Lung (tissue), 12 donors: ENCODE measurements around the gene COL17A1. TPM values are rescaled to one million over a fixed set of nuclear protein-coding genes. Genes with fewer than 3 reads are reported as not detected.

ENCODE experiments used
- ATAC-seq: fragments of 200-7000 bp; cut with Tn5 transposase; one replicate; pipeline ENCODE4 v1.9.1; 2020; ENCODE audit warnings: moderate number of reproducible peaks; ENCODE audit not compliant: insufficient read depth, low FRiP score
- DNase-seq, 3 donors: peaks; one replicate each; pipeline ENCODE4 v3.0.0-alpha.2; 2013 to 2017
- H3K27ac ChIP-seq, 2 donors: one replicate each; pipeline ENCODE4 v1.5.1; 2013; ENCODE audit warnings: mild to moderate bottlenecking in 2 of 2, moderate library complexity in 2 of 2, control low read depth in 1 of 2, inconsistent platforms in 1 of 2, low read depth in 1 of 2, low read length in 1 of 2
- H3K27me3 ChIP-seq, 3 donors: one replicate each; pipeline ENCODE4 v1.5.1; 2013; ENCODE audit warnings: low read length in 2 of 3; ENCODE audit not compliant: control insufficient read depth in 3 of 3, insufficient read depth in 3 of 3
- H3K36me3 ChIP-seq, 4 donors: one replicate each; pipeline ENCODE4 v1.5.1; 2013; ENCODE audit warnings: low read length in 4 of 4, mild to moderate bottlenecking in 1 of 4, moderate library complexity in 1 of 4; ENCODE audit not compliant: control insufficient read depth in 4 of 4, insufficient read depth in 4 of 4
- H3K4me1 ChIP-seq, 5 donors: one replicate each; pipeline ENCODE4 v1.5.1; 2013; ENCODE audit warnings: low read length in 5 of 5, mild to moderate bottlenecking in 2 of 5, moderate library complexity in 1 of 5; ENCODE audit not compliant: control insufficient read depth in 5 of 5, insufficient read depth in 5 of 5
- H3K4me3 ChIP-seq: one replicate; pipeline ENCODE4 v1.5.1; 2013; ENCODE audit warnings: mild to moderate bottlenecking, control low read depth, moderate library complexity
- H3K9ac ChIP-seq, 2 donors: one replicate each; pipeline ENCODE4 v1.5.1; 2013; ENCODE audit warnings: low read length in 2 of 2, control low read depth in 1 of 2; ENCODE audit not compliant: insufficient read depth in 1 of 2
- H3K9me3 ChIP-seq, 4 donors: one replicate each; pipeline ENCODE4 v1.5.1; 2013; ENCODE audit warnings: low read length in 3 of 4, mild to moderate bottlenecking in 1 of 4, moderate library complexity in 1 of 4; ENCODE audit not compliant: control insufficient read depth in 4 of 4, insufficient read depth in 3 of 4
- CTCF ChIP-seq: IDR thresholded peaks from 2 replicates; pipeline ENCODE4 v1.5.1; 2012; ENCODE audit warnings: mild to moderate bottlenecking; ENCODE audit errors: control extremely low read depth, extremely low read depth
- WGBS, 2 donors: extraction: QIAGEN DNeasy Blood & Tissue Kit; methylation state at CpG; one replicate each; pipeline ENCODE4 v1.1.7; 2013; 5-methylcytosine and 5-hydroxymethylcytosine counted together
- polyA plus RNA-seq, 2 donors: library from polyadenylated mRNA; stranded (reverse); fragments of 200-250 nt; gene quantifications; one replicate each; pipeline ENCODE4 v1.2.1, GENCODE V29; 2013
- total RNA-seq, 2 donors: library from RNA; depleted of rRNA in 1 of 2; stranded (reverse); fragments of >200 nt in 1 of 2; gene quantifications; one replicate each; pipeline ENCODE4 v1.2.1, GENCODE V29; 2014 to 2021
- donor health status: control.
- donor health status: control.
- donor health status: Bipolar disorder and iron deficiency.
- donor health status: healthy.
- donor health status: DM: yes; HTN: yes; CAD: no.

The COL17A1 gene
- total and polyA plus RNA-seq, 4 donors: 0.92 to 2.5 (median 2.2) TPM

GRCh38 chr10:104049504-104050250 lies 36.0 kb downstream of the COL17A1 start:
- H3K9me3 ChIP-seq: no peaks in the 10 kb centered on the region
- H3K27me3 ChIP-seq: no peaks in the 10 kb centered on the region
- ATAC-seq (no peak), DNase-seq (peak in 2 of 3 donors; percentile 45 to 48)
- no peak overlapping the region for H3K9ac ChIP-seq
- no peaks in the 10 kb centered on the region for H3K36me3 ChIP-seq
- no peak overlapping the region for H3K27ac ChIP-seq
- peaks cover 0 to 12% (median 5%) of the 10 kb centered on the region in 5 donors for H3K4me1 ChIP-seq
- no peak overlapping the region for H3K4me3 ChIP-seq
- no peak for TF ChIP-seq CTCF
- 49 to 63% methylated on average over 8 of the region's 8 CpGs for WGBS, 2 donors

GRCh38 chr10:104046651-104047050 lies 39.0 kb downstream of the COL17A1 start:
- DNase-seq (no peak), ATAC-seq (no peak)
- Histone ChIP-seq H3K27ac (no peak overlapping the region), H3K9ac (no peak overlapping the region), H3K4me3 (no peak overlapping the region), H3K4me1 (peaks cover 0 to 12% (median 5%) of the 10 kb centered on the region in 5 donors), H3K9me3 (no peaks in the 10 kb centered on the region), H3K27me3 (no peaks in the 10 kb centered on the region), H3K36me3 (no peaks in the 10 kb centered on the region)
- TF ChIP-seq CTCF: no peak
- 96 to 99% methylated on average over 6 of the region's 6 CpGs for WGBS, 2 donors

- Histone ChIP-seq H3K27me3 (no peaks in the 10 kb centered on the region), H3K4me3 (no peak overlapping the region), H3K27ac (no peak overlapping the region), H3K4me1 (peaks cover 0 to 12% (median 5%) of the 10 kb centered on the region in 5 donors), H3K9me3 (no peaks in the 10 kb centered on the region), H3K9ac (no peak overlapping the region), H3K36me3 (no peaks in the 10 kb centered on the region)
- DNase-seq (peak; percentile 65 to 66 (median 65)), ATAC-seq (peak; percentile 86)
- no peak for TF ChIP-seq CTCF
- WGBS, 2 donors: 85 to 92% methylated on average over 9 of the region's 9 CpGs
Measured at GRCh38 chr10:104045151-104046089, 40.3 kb downstream of the COL17A1 start.
